ENCODE measurements around the gene PRIM2. TPM values are rescaled to one million over a fixed set of nuclear protein-coding genes. Genes with fewer than 3 reads are reported as not detected.

The PRIM2 gene
- total and polyA plus RNA-seq, 2 experiments from 2014 or later: 45.5 to 75.2 TPM

- TF ChIP-seq ZNF462 (CRISPR knock-in tag; IDR thresholded peaks at IDR 0.05) (no peak), JUNB (IDR thresholded peaks at IDR 0.05; ENCODE audit: unreplicated experiment) (no peak), ZNF114 (CRISPR knock-in tag; IDR thresholded peaks at IDR 0.05) (no peak)
Measured at GRCh38 chr6:57294862-57295445, 22.5 kb upstream of the PRIM2 start (continued).

GRCh38 chr6:57297505-57297904 is 19.9 kb upstream of the PRIM2 start:
- Histone ChIP-seq H3K4me2 (no peak overlapping the region), H3K27ac (ENCODE audit: low read depth) (no peak overlapping the region), H4K20me1 (replicated peaks; ENCODE audit: insufficient read depth) (no peaks in the 10 kb centered on the region), H3K79me2 (replicated peaks; ENCODE audit: insufficient read depth) (no peaks in the 10 kb centered on the region), H2AFZ (no peak overlapping the region), H3K4me3 (no peak overlapping the region), H3K4me1 (ENCODE audit: insufficient read depth) (no peaks in the 10 kb centered on the region), H3F3A (replicated peaks; ENCODE audit: low read depth) (no peaks in the 10 kb centered on the region), H3K36me3 (ENCODE audit: insufficient read depth) (no peaks in the 10 kb centered on the region), H3K9me2 (ENCODE audit: insufficient read depth) (no peaks in the 10 kb centered on the region), H3K27me3 (ENCODE audit: insufficient read depth) (no peaks in the 10 kb centered on the region)
- H3K9me3 Mint-ChIP-seq: no peaks in the 10 kb centered on the region
- no peak overlapping the region for H3K4me3 Mint-ChIP-seq
- no peaks in the 10 kb centered on the region for H3K36me3 Mint-ChIP-seq (ENCODE audit: low read depth)
- no peaks in the 10 kb centered on the region for H3K4me1 Mint-ChIP-seq
- no peak overlapping the region for H3K27ac Mint-ChIP-seq
- DNase-seq (ENCODE audit: low spot score) (no peak), ATAC-seq (no peak)
- peaks cover 2% of the 10 kb centered on the region for H3K27me3 Mint-ChIP-seq (ENCODE audit: insufficient read depth, low read depth, poor library complexity)
- TF ChIP-seq ZNF462 (CRISPR knock-in tag; IDR thresholded peaks at IDR 0.05) (no peak), NANOG (IDR thresholded peaks at IDR 0.05; ENCODE audit: borderline replicate concordance) (no peak), POLR2AphosphoS5 (IDR thresholded peaks at IDR 0.05; ENCODE audit: low read depth) (no peak)
- TF ChIP-seq, protein P1, sequence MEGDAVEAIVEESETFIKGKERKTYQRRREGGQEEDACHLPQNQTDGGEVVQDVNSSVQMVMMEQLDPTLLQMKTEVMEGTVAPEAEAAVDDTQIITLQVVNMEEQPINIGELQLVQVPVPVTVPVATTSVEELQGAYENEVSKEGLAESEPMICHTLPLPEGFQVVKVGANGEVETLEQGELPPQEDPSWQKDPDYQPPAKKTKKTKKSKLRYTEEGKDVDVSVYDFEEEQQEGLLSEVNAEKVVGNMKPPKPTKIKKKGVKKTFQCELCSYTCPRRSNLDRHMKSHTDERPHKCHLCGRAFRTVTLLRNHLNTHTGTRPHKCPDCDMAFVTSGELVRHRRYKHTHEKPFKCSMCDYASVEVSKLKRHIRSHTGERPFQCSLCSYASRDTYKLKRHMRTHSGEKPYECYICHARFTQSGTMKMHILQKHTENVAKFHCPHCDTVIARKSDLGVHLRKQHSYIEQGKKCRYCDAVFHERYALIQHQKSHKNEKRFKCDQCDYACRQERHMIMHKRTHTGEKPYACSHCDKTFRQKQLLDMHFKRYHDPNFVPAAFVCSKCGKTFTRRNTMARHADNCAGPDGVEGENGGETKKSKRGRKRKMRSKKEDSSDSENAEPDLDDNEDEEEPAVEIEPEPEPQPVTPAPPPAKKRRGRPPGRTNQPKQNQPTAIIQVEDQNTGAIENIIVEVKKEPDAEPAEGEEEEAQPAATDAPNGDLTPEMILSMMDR (conservative IDR thresholded peaks at IDR 0.05; ENCODE audit: low read depth in 2 of 2): no peak

Measured in GM23338 (cell line).